Fibroblast of lung (primary cell): ENCODE data around the gene RASSF8. TPM values are rescaled to one million over a fixed set of nuclear protein-coding genes. Genes with fewer than 3 reads are reported as not detected.

ENCODE experiments used
- DNase-seq, 2 donors: peaks; one replicate each; pipeline versions ENCODE4 v3.0.0 to v3.0.0-alpha.2; 2010; ENCODE audit warnings: low read depth in 2 of 2
- H2AFZ ChIP-seq: 2 replicates; pipeline ENCODE4 v1.5.1; 2012; ENCODE audit warnings: low read length, control low read depth, inconsistent platforms
- H3K27ac ChIP-seq: 2 replicates; pipeline ENCODE4 v1.5.1; 2011; ENCODE audit warnings: low read length, control low read depth; ENCODE audit not compliant: insufficient read depth
- H3K27me3 ChIP-seq: 2 replicates; pipeline ENCODE4 v1.5.1; 2011; ENCODE audit warnings: mild to moderate bottlenecking, low read length; ENCODE audit not compliant: control insufficient read depth, insufficient read depth
- H3K36me3 ChIP-seq: 2 replicates; pipeline ENCODE4 v1.5.1; 2011; ENCODE audit warnings: low read length; ENCODE audit not compliant: control insufficient read depth, insufficient read depth
- H3K4me1 ChIP-seq: 2 replicates; pipeline ENCODE4 v1.5.1; 2011; ENCODE audit warnings: low read length; ENCODE audit not compliant: control insufficient read depth, insufficient read depth; ENCODE audit errors: extremely low read depth
- H3K4me2 ChIP-seq: 2 replicates; pipeline ENCODE4 v1.5.1; 2011; ENCODE audit warnings: low read length, control low read depth; ENCODE audit not compliant: insufficient read depth; ENCODE audit errors: extremely low read depth
- H3K4me3 ChIP-seq, 4 experiments: fragments of 200-600 bp in 1 of 4; sonication (generic) in 1 of 4; replicated peaks in 1 of 4; 2 replicates each; pipeline ENCODE4 v1.5.1; 2011 to 2016; ENCODE audit warnings: low read length in 4 of 4, low read depth in 3 of 4, mild to moderate bottlenecking in 3 of 4, control low read depth in 2 of 4, inconsistent platforms in 1 of 4, mixed read lengths in 1 of 4; ENCODE audit not compliant: insufficient read depth in 1 of 4; ENCODE audit errors: control extremely low read depth in 1 of 4
- H3K79me2 ChIP-seq: 2 replicates; pipeline ENCODE4 v1.5.1; 2012; ENCODE audit warnings: mild to moderate bottlenecking, low read length, inconsistent platforms; ENCODE audit not compliant: control insufficient read depth, insufficient read depth
- H3K9ac ChIP-seq: 2 replicates; pipeline ENCODE4 v1.5.1; 2011; ENCODE audit warnings: mild to moderate bottlenecking, low read length, control low read depth; ENCODE audit not compliant: insufficient read depth
- H3K9me3 ChIP-seq: 2 replicates; pipeline ENCODE4 v1.5.1; 2012; ENCODE audit warnings: low read depth, low read length; ENCODE audit not compliant: control insufficient read depth, insufficient read depth
- H4K20me1 ChIP-seq: 2 replicates; pipeline ENCODE4 v1.5.1; 2011; ENCODE audit warnings: low read length; ENCODE audit not compliant: control insufficient read depth, insufficient read depth; ENCODE audit errors: extremely low read depth
- CTCF ChIP-seq, 2 donors: IDR thresholded peaks in 1 of 2; conservative IDR thresholded peaks in 1 of 2; 1 replicate in 1 of 2; 2 replicates in 1 of 2; pipeline ENCODE4 v1.5.1; 2011 to 2012; ENCODE audit warnings: low read length in 2 of 2, control low read depth in 1 of 2, inconsistent platforms in 1 of 2, low read depth in 1 of 2, mild to moderate bottlenecking in 1 of 2
- EZH2 ChIP-seq: IDR thresholded peaks from 2 replicates; pipeline ENCODE4 v1.5.1; 2012; ENCODE audit warnings: low read length, control low read depth, mild to moderate bottlenecking; ENCODE audit errors: missing control alignments
- polyA plus RNA-seq, 2 donors: library from polyadenylated mRNA; depleted of rRNA in 1 of 2; stranded (reverse) in 1 of 2; unstranded in 1 of 2; fragments of >200 nt; gene quantifications; 2 replicates each; pipeline ENCODE4 v1.2.1, GENCODE V29; 2011 to 2012; ENCODE audit warnings: missing spikeins in 1 of 2
- total RNA-seq: library from RNA; depleted of rRNA; stranded (reverse); fragments of >200 nt; gene quantifications from 2 replicates; pipeline ENCODE4 v1.2.1, GENCODE V29; 2014

RASSF8 gene
- total and polyA plus RNA-seq, 2 donors (not counting 1 experiment from before 2014, with no cell fraction given): 28.8 to 52.8 TPM

- Histone ChIP-seq H3K4me3 (no peak overlapping the region), H3K27ac (no peak overlapping the region), H3K79me2 (peaks cover 23% of the 10 kb centered on the region), H2AFZ (no peak overlapping the region), H4K20me1 (no peaks in the 10 kb centered on the region), H3K27me3 (no peaks in the 10 kb centered on the region), H3K4me1 (peaks cover 4% of the 10 kb centered on the region), H3K9me3 (no peaks in the 10 kb centered on the region), H3K36me3 (no peaks in the 10 kb centered on the region), H3K9ac (no peak overlapping the region), H3K4me2 (no peak overlapping the region)
- DNase-seq: no peak
- TF ChIP-seq CTCF (conservative IDR thresholded peaks at IDR 0.05 in 1 of 2, IDR thresholded peaks at IDR 0.05 in 1 of 2; ENCODE audit: low read depth in 1 of 2, low read length in 2 of 2) (no peak), EZH2 (no peak)
These were observed 79.2 kb downstream of the RASSF8 start for GRCh38 chr12:26037615-26038220.

DNA sequence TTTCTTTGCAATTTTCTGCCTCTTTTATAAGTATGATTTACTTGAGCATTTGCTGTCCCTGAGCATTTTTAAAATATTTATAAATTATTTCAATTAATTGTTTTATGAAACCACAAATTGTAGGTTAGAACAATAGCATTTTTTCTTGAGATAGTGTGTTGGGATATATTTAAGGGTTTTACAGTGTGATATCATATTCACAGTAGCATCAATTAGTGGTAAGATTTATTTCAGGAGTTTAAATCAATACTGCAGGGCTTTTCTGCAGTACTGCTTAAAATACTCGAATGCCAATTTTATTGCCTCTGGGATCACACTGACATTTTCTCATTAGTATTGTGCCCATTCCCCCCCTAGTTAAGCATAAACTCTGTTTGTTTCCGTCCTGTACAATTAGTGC is 84.2 kb downstream of the RASSF8 start:
- Histone ChIP-seq H3K27me3 (no peaks in the 10 kb centered on the region), H3K27ac (no peak overlapping the region), H3K4me3 (no peak overlapping the region), H3K79me2 (peaks cover 28% of the 10 kb centered on the region), H3K9ac (no peak overlapping the region), H2AFZ (no peak overlapping the region), H3K4me1 (peaks cover 7% of the 10 kb centered on the region), H3K4me2 (peak overlapping the region; percentile 39), H4K20me1 (no peaks in the 10 kb centered on the region), H3K9me3 (no peaks in the 10 kb centered on the region), H3K36me3 (no peaks in the 10 kb centered on the region)
- no peak for TF ChIP-seq EZH2
- TF ChIP-seq CTCF (conservative IDR thresholded peaks at IDR 0.05 in 1 of 2, IDR thresholded peaks at IDR 0.05 in 1 of 2; ENCODE audit: low read depth in 1 of 2, low read length in 2 of 2): no peak
- DNase-seq: no peak

- Histone ChIP-seq H3K4me1 (peaks cover 7% of the 10 kb centered on the region), H3K79me2 (peaks cover 29% of the 10 kb centered on the region), H3K36me3 (no peaks in the 10 kb centered on the region), H4K20me1 (no peaks in the 10 kb centered on the region), H3K9me3 (no peaks in the 10 kb centered on the region), H2AFZ (no peak overlapping the region), H3K9ac (no peak overlapping the region), H3K27ac (no peak overlapping the region), H3K27me3 (no peaks in the 10 kb centered on the region), H3K4me2 (peak overlapping the region; percentile 39), H3K4me3 (peak overlapping the region in 1 of 4 experiments; percentile 10)
- peak; percentile 8 to 35 for DNase-seq
- TF ChIP-seq CTCF (conservative IDR thresholded peaks at IDR 0.05 in 1 of 2, IDR thresholded peaks at IDR 0.05 in 1 of 2; ENCODE audit: low read depth in 1 of 2, low read length in 2 of 2) (no peak), EZH2 (no peak)
These were observed 84.9 kb downstream of the RASSF8 start for GRCh38 chr12:26043135-26044006.
